ENCODE results near the gene PRKCE. TPM values are rescaled to one million over a fixed set of nuclear protein-coding genes. Genes with fewer than 3 reads are reported as not detected.

PRKCE gene
- total RNA-seq, 1 experiment from 2014 or later: 1.3 TPM

- WGBS (ENCODE audit: extremely low coverage, insufficient read length, low lambda C conversion rate): no CpG with 5 or more reads among the region's 8 CpGs
- Mint-ChIP-seq H3K4me1 (peaks cover 13 to 15% of the 10 kb centered on the region in 2 experiments), H3K9me3 (no peaks in the 10 kb centered on the region), H3K27me3 (ENCODE audit: low read depth) (0 out of 2 replicates have a peak, but pooled peaks cover 2% of the 10 kb centered on the region), H3K27ac (no peak overlapping the region), H3K4me3 (no peak overlapping the region), H3K36me3 (ENCODE audit: insufficient read depth in 1 of 3, low read depth in 3 of 3) (no peaks in the 10 kb centered on the region)
- H2BK20ac ChIP-seq (ENCODE audit: low read depth, low read length, poor library complexity, severe bottlenecking): no peak overlapping the region
- H3K4me2 ChIP-seq (ENCODE audit: insufficient read depth, insufficient read length, low read length): no peak overlapping the region
- no peak overlapping the region for H3K9ac ChIP-seq (ENCODE audit: extremely low read depth, insufficient read length, low read length)
- no peaks in the 10 kb centered on the region for H3K79me2 ChIP-seq (ENCODE audit: insufficient read depth, low read length)
- no peaks in the 10 kb centered on the region for H3K9me3 ChIP-seq (ENCODE audit: control insufficient read depth, low read depth, low read length)
- no peak overlapping the region for H2BK15ac ChIP-seq (ENCODE audit: low read depth, low read length)
- H3K14ac ChIP-seq (ENCODE audit: insufficient read depth, low read length): no peak overlapping the region
- no peak overlapping the region for H3K56ac ChIP-seq (ENCODE audit: insufficient read length, low read depth, low read length)
- H2AFZ ChIP-seq (ENCODE audit: low read length): no peak overlapping the region
- H3K23me2 ChIP-seq (ENCODE audit: insufficient read length, low read depth, low read length, poor library complexity, severe bottlenecking): no peaks in the 10 kb centered on the region
- no peaks in the 10 kb centered on the region for H3K79me1 ChIP-seq (ENCODE audit: insufficient read depth, low read depth, low read length, poor library complexity, severe bottlenecking)
- no peak overlapping the region for H2BK12ac ChIP-seq (ENCODE audit: insufficient read length, low read depth, low read length)
- no peak overlapping the region for H3K4ac ChIP-seq (ENCODE audit: low read depth, low read length)
- H4K8ac ChIP-seq (replicated peaks; ENCODE audit: insufficient read length, low read depth, low read length): no peak overlapping the region
- no peak overlapping the region for H2BK5ac ChIP-seq (ENCODE audit: insufficient read length, low read length)
- H3K27ac ChIP-seq (ENCODE audit: insufficient read length, low read depth, low read length): no peak overlapping the region
- no peak overlapping the region for H2AK5ac ChIP-seq (ENCODE audit: insufficient read length, low read length)
- H4K5ac ChIP-seq (ENCODE audit: insufficient read length, low read depth, low read length): no peak overlapping the region
- TF ChIP-seq CTCF (conservative IDR thresholded peaks at IDR 0.05): peak; percentile 52
- no peaks in the 10 kb centered on the region; the same call in 1 of the 2 replicates for H3K4me1 ChIP-seq (ENCODE audit: insufficient read depth, low read length)
- no peaks in the 10 kb centered on the region for H3K27me3 ChIP-seq (ENCODE audit: insufficient read depth, low read length)
- no peaks in the 10 kb centered on the region for H4K20me1 ChIP-seq (ENCODE audit: control insufficient read depth, insufficient read depth, insufficient read length)
- DNase-seq: no peak
- H3T11ph ChIP-seq (ENCODE audit: low read length): no peak overlapping the region
- H4K91ac ChIP-seq (ENCODE audit: insufficient read length, low read depth, low read length): no peak overlapping the region
- H3K18ac ChIP-seq (ENCODE audit: insufficient read length, low read depth, low read length): no peak overlapping the region
- no peak overlapping the region for H3K23ac ChIP-seq (ENCODE audit: insufficient read length, low read depth, low read length)
- H2BK120ac ChIP-seq (ENCODE audit: low read depth, low read length, poor library complexity, severe bottlenecking): no peak overlapping the region
These were observed 78.5 kb downstream of the PRKCE start for GRCh38 chr2:45729753-45730512.
